HFFc6 (cell line): ENCODE results near the gene DELE1. TPM values are rescaled to one million over a fixed set of nuclear protein-coding genes. Genes with fewer than 3 reads are reported as not detected.

ENCODE experiments used
- DNase-seq: peaks from one replicate; pipeline ENCODE4 v3.0.0-alpha.2; 2018
- H3K27ac Mint-ChIP-seq: 2 replicates; pipeline ENCODE4 v1.8.0; 2020; ENCODE audit warnings: mild to moderate bottlenecking, mixed read lengths
- H3K27me3 Mint-ChIP-seq: 2 replicates; pipeline ENCODE4 v1.8.0; 2021; ENCODE audit warnings: mild to moderate bottlenecking, moderate library complexity, mixed read lengths; ENCODE audit not compliant: insufficient read depth
- H3K36me3 Mint-ChIP-seq: 2 replicates; pipeline ENCODE4 v1.8.0; 2021; ENCODE audit warnings: low read depth, mixed read lengths
- H3K4me1 Mint-ChIP-seq: 2 replicates; pipeline ENCODE4 v1.8.0; 2020; ENCODE audit warnings: low read depth, mixed read lengths
- H3K4me3 Mint-ChIP-seq: 2 replicates; pipeline ENCODE4 v1.8.0; 2020; ENCODE audit warnings: mild to moderate bottlenecking, moderate library complexity, mixed read lengths
- H3K9me3 Mint-ChIP-seq: 2 replicates; pipeline ENCODE4 v1.8.0; 2020; ENCODE audit warnings: mild to moderate bottlenecking, mixed read lengths
- total RNA-seq, 6 experiments: library from RNA; stranded (reverse); fragmentation: NEBNext Ultra II Directional; extraction: Animal tissue kit (Norgen Biotek cat#: 25700); gene quantifications; 2 replicates in 1 of 6; 3 replicates in 5 of 6; pipeline ENCODE4 v1.2.3, GENCODE V29; 2021
- TF ChIP-seq, protein P1 (sequence below): fragments of 200-600 bp; sonication (generic); IDR thresholded peaks from 2 replicates; pipeline ENCODE4 v1.5.0; 2021; ENCODE audit warnings: antibody characterized with exemption, mild to moderate bottlenecking

Gene DELE1
- total RNA-seq, 6 experiments from 2014 or later: 44.4 to 54.2 (median 46.7) TPM

DNA sequence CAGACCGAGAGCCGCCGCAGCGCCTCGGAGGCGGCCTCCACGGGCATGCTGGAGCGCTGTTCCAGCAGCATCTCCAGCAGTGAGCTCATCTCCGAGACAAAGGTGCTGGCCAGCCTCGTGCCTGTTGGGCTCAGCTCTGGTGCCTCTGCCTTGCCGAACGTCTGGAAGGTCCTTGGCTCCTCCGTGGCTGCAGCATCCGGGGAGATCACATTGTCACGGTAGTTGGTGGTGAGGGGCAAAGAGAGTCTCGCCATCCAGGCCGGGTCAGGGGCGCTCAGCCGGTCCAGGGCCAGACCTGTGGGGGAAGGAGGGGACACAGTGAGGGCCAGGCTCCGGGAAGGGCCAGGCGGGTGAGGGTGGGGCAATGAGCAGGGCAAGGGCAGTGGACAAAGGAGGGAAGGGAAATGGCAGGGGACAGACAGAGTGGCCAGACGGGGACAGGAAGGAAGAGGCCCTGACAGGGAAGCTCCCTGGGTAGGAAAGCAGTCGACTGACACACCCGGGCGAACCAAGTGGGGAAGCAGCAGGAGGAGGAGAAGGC, 21.9 kb downstream of the DELE1 start:
- H3K27ac Mint-ChIP-seq: no peak overlapping the region
- TF ChIP-seq, protein P1, sequence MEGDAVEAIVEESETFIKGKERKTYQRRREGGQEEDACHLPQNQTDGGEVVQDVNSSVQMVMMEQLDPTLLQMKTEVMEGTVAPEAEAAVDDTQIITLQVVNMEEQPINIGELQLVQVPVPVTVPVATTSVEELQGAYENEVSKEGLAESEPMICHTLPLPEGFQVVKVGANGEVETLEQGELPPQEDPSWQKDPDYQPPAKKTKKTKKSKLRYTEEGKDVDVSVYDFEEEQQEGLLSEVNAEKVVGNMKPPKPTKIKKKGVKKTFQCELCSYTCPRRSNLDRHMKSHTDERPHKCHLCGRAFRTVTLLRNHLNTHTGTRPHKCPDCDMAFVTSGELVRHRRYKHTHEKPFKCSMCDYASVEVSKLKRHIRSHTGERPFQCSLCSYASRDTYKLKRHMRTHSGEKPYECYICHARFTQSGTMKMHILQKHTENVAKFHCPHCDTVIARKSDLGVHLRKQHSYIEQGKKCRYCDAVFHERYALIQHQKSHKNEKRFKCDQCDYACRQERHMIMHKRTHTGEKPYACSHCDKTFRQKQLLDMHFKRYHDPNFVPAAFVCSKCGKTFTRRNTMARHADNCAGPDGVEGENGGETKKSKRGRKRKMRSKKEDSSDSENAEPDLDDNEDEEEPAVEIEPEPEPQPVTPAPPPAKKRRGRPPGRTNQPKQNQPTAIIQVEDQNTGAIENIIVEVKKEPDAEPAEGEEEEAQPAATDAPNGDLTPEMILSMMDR: no peak
- no peak for DNase-seq
- H3K4me3 Mint-ChIP-seq: no peak overlapping the region
- peaks cover 9% of the 10 kb centered on the region for H3K27me3 Mint-ChIP-seq
- peaks cover 17% of the 10 kb centered on the region for H3K4me1 Mint-ChIP-seq
- H3K9me3 Mint-ChIP-seq: no peaks in the 10 kb centered on the region
- H3K36me3 Mint-ChIP-seq: 0 out of 2 replicates have a peak, but pooled peaks cover 4% of the 10 kb centered on the region

DNA sequence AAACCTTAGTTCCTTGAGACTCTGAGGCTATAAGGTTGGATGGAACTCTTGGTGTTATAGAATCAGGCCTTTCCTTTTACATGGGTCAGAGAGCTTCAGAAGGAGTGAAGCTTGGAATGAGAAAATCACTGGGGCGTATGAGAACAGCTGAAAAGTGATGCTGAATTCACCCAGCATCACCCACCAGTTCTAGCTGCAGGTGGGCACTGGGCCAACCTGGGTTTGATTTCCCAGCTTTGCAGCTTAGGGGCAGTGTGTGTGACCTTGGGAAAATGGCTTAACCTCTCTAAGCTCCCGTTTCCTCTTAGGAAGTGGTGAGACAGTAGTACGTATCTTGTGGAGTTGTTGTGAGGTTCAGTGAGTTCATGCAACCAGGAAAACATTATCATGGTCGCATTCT, 23.6 kb downstream of the DELE1 start:
- Mint-ChIP-seq H3K9me3 (no peaks in the 10 kb centered on the region), H3K27ac (no peak overlapping the region), H3K4me1 (peaks cover under 1% of the 10 kb centered on the region; the same call in 1 of the 2 replicates), H3K27me3 (peaks cover 17% of the 10 kb centered on the region), H3K36me3 (no peaks in the 10 kb centered on the region), H3K4me3 (no peak overlapping the region)
- DNase-seq: no peak
- TF ChIP-seq, protein P1: no peak

DNA sequence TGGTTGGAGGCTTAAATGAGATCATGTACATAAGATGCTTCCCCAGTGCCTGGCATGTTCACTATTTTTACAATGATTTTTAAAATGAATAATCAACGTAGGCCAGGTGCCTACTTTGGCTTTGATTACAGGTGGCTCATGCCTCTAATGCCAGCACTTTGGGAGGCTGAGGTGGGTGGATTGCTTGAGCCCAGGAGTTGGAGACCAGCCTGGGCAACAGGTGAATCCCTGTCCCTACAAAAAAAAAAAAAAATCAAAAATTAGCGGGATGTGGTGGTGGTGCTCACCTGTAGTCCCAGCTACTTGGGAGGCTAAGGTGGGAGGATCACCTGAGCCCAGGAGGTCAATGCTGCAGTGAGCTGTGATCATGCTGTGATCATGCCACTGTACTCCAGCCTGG, 25.1 kb downstream of the DELE1 start:
- no peaks in the 10 kb centered on the region for H3K9me3 Mint-ChIP-seq
- H3K27me3 Mint-ChIP-seq: peaks cover 18% of the 10 kb centered on the region
- no peak for DNase-seq
- H3K27ac Mint-ChIP-seq: no peak overlapping the region
- H3K4me1 Mint-ChIP-seq: no peaks in the 10 kb centered on the region
- TF ChIP-seq, protein P1: no peak
- no peaks in the 10 kb centered on the region for H3K36me3 Mint-ChIP-seq
- H3K4me3 Mint-ChIP-seq: no peak overlapping the region

DNA sequence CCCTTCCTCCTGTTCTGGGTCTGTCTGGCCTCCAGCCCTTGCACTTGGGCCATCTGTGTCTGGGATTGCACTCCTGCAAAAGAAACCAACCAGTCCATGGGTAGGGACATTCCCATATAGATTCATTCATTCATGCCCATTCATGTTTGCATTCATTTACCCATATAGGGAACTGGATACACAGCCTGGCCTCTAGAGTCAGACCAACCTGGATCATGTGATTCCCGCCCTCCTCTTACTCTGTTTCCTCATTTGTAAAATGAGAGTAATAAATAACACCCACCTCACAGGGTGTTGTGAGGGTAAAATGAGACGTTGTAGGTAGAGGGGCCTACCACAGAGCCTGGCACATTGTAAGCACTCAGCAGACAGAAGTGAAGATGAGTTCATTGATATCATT, 25.8 kb downstream of the DELE1 start:
- Mint-ChIP-seq H3K9me3 (no peaks in the 10 kb centered on the region), H3K27me3 (peaks cover 18% of the 10 kb centered on the region), H3K36me3 (no peaks in the 10 kb centered on the region), H3K4me1 (no peaks in the 10 kb centered on the region), H3K4me3 (no peak overlapping the region), H3K27ac (no peak overlapping the region)
- no peak for DNase-seq
- TF ChIP-seq, protein P1: no peak

DNA sequence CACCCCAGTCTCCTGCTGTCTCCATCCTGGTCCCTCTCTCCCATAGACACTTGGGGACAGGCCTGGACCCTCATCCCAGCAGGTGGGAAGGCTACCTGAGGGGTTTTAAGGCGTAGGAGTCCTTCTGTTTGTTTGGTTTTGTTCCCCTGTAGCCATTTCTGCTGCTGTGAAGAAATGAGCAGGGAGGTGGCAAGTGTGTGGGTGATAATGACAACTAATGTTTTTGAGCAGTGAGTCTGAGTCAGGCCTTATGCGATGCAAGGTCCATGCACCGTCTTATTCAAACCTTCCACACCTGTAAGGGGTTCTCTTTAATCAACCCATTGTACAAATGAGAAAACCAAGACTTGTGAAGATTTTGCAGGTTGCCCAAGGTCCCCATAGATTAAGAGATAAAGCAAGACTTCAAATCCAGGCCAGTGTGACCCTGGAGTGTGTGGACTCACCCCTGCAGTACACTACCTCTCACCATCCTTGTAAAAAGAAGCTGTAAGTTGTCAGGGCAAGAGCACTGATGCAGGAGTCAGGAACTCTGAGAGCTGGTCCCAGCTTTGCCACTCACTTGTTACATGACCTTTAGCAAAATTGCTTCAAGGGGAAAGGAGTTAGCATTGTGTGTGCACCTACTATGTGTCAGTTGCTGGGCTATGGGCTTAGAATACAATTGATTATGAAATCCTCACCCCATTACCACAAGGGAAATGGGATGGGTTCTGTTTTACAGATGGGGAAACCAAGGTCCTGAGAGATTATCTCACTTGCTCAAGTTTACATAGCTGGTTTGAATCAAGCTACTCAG, 26.7 kb downstream of the DELE1 start:
- Mint-ChIP-seq H3K36me3 (no peaks in the 10 kb centered on the region), H3K27me3 (peaks cover 15% of the 10 kb centered on the region), H3K9me3 (no peaks in the 10 kb centered on the region), H3K4me1 (no peaks in the 10 kb centered on the region), H3K4me3 (no peak overlapping the region), H3K27ac (no peak overlapping the region)
- DNase-seq: no peak
- TF ChIP-seq, protein P1: no peak
